GM23248 (cell line): ENCODE data around the gene SGF29.

Source experiments
- EZH2 ChIP-seq: fragments of 200-600 bp; sonication (generic); IDR thresholded peaks from 2 replicates; pipeline ENCODE4 v1.6.1; 2018; ENCODE audit warnings: antibody characterized with exemption, mild to moderate bottlenecking; ENCODE audit not compliant: insufficient read depth, poor library complexity, severe bottlenecking
- EZH2phosphoT487 ChIP-seq: fragments of 200-600 bp; sonication (generic); IDR thresholded peaks from 2 replicates; pipeline ENCODE4 v1.6.1; 2018; ENCODE audit warnings: antibody characterized with exemption, moderate library complexity, mild to moderate bottlenecking, low read depth; ENCODE audit not compliant: insufficient read depth

GRCh38 chr16:28556914-28557320 is 3.2 kb downstream of the SGF29 start:
- TF ChIP-seq EZH2 (no peak), EZH2phosphoT487 (no peak)
